SH-SY5Y (cell line): Measurements from ENCODE around the gene FAM168A.
A peak's percentile ranks its signal among the peaks of the same experiment; 100 is the strongest.

ENCODE experiments used
- GATA2 ChIP-seq: IDR thresholded peaks from 2 replicates; pipeline ENCODE4 v1.6.1; 2011; ENCODE audit warnings: mild to moderate bottlenecking, low read depth, low read length
- GATA3 ChIP-seq: IDR thresholded peaks from 2 replicates; pipeline ENCODE4 v1.6.1; 2011; ENCODE audit warnings: low read depth, mild to moderate bottlenecking, low read length, moderate library complexity

Gene FAM168A

DNA sequence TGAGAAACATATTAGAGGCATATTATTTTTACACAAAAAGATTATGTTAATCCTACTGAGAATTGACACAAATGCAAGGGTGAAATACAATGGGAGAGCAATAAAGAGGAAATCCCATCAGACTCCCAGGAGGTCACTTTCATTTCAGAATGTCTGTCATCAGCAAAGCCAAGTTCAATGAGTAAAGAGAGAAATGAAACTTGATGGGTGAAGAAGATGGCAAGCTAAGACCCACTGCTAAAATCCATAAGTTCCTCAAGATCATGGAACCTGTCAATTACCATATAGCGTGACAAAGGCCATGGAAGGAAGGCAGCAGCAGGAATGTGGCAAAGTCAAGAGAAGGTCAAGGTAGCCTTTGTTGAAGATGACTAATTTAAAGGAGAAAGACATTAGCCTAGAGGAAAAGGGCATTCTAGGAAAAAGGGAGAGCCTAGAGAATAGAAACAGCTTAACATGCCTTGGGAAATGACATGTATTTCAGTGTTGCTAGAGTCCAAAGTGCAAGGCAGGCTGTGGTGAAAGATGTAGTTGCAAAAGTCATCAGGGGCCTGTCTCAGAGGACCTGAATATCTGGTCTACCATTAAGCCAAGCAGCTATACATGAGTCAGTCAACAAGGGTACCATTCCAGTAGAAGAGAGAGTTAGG, 43.1 kb downstream of the FAM168A start:
- TF ChIP-seq GATA3 (no peak), GATA2 (no peak)

- TF ChIP-seq GATA3, result no peak
- no peak for TF ChIP-seq GATA2
Observed at GRCh38 chr11:73553266-73553665, 44.6 kb downstream of the FAM168A start.

DNA sequence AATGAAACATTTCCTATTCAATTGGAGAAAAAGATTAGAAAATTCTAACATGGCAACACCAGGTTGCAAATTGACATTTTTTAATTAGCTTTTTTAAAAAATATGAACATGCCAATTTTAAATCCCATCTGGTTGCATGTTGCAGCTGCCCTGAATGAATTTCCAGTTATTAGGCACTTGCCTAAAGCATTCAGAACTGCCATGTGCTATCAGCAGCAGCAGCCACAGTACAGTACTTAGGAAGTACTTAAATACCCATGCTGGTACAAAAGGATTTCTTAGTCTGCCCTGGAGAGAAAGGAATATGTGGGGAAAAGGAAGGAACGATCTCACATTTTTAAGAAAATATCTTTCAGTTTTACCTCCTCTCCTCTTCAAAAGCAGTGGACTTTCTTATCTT, 46.2 kb downstream of the FAM168A start:
- TF ChIP-seq GATA3 (no peak), GATA2 (no peak)

GRCh38 chr11:73549376-73549775, 48.5 kb downstream of the FAM168A start:
- TF ChIP-seq GATA2 (no peak), GATA3 (no peak)

GRCh38 chr11:73547706-73548595, 50.0 kb downstream of the FAM168A start:
- TF ChIP-seq GATA2, result no peak
- TF ChIP-seq GATA3, result no peak

GRCh38 chr11:73542175-73542574, 55.7 kb downstream of the FAM168A start:
- no peak for TF ChIP-seq GATA3
- no peak for TF ChIP-seq GATA2

GRCh38 chr11:73539506-73540084, 58.3 kb downstream of the FAM168A start:
- TF ChIP-seq GATA2 (peak; percentile 75), GATA3 (no peak)

DNA sequence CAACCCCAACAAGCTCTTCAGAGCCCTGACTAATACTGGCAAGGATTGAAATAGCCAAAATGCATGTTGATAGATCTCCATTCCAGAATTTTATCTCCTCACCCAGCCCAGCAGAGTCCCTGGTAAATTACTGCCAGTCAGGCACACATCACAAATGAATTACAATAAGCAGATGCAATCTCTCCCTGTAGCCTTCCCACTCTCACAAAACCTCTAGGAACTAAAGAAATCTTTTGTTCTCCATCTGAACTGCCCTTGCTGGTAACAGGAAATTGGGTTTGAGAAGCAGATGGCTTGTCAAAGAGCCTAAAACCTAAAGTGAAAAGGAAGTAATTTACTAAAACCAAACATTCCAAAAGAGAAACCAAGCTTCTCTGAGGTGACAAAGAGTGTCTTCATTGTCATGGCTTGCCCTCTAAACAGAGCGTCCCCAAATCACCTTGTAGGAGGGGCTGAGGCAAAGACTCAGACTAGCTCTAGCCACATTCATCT, 59.5 kb downstream of the FAM168A start:
- peak; percentile 89 for TF ChIP-seq GATA2
- peak; percentile 77 for TF ChIP-seq GATA3

DNA sequence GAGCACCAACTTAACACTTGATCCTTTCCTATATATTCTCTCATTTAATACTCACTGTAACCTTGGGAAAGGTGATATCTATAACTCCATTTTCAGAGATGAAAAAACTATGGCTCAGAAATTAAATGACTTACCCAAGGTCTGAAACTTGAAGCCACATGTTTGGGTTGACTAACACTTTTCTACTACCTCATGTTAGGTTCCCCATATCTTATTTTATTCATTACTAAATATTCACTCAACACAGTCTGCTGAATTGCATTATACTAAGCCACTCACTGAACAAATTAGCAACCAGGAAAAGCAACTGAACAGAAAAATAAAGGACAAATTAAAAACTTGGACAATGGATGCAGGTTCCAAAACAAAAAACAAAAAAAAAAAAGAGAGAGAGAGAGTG, 59.9 kb downstream of the FAM168A start:
- no peak for TF ChIP-seq GATA3
- TF ChIP-seq GATA2, result no peak

DNA sequence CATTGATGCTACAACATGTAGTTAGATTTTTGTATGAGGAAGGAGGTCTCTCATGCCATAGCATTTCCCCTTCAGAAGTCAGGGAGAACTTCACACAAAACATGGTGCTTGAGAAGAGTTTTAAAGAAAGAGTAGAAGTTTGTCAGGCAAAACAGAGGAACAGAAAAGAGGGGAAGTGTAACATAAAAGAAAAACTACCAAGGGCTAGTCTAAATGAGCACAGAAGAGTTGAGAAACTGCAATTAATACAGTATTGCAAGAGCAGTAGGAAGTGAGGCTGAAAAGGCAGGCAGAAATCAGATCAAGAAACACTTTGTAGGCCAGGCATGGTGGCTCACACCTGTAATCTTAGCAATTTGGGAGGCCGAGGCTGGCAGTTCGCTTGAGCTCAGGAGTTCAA, 61.0 kb downstream of the FAM168A start:
- no peak for TF ChIP-seq GATA3
- no peak for TF ChIP-seq GATA2

GRCh38 chr11:73532310-73532709, 65.6 kb downstream of the FAM168A start:
- TF ChIP-seq GATA3 (0 out of 2 replicates have a peak, but pooled peaks have one; percentile 26), GATA2 (no peak)

- TF ChIP-seq GATA2 (no peak), GATA3 (no peak)
Observed at GRCh38 chr11:73531386-73531785, 66.5 kb downstream of the FAM168A start.

DNA sequence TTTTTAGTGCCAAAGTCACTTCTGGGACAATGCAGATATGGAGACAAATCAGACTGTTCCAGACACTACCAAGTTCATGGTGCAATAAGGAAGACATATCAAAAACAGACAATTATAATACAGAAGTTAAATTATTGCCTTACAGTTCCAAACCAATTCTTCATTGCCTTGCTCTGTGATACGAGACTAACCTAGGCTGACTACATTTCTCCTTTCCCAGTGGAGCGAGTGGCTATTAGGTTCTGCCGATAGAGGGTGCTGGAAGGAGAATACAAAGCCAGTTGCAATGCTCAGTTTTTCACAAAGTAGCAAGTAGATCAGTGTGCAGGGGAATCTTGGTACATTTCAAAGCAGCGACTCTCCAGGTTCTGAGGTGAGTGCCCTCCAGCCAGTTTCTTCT, 67.8 kb downstream of the FAM168A start:
- no peak for TF ChIP-seq GATA3
- no peak for TF ChIP-seq GATA2

DNA sequence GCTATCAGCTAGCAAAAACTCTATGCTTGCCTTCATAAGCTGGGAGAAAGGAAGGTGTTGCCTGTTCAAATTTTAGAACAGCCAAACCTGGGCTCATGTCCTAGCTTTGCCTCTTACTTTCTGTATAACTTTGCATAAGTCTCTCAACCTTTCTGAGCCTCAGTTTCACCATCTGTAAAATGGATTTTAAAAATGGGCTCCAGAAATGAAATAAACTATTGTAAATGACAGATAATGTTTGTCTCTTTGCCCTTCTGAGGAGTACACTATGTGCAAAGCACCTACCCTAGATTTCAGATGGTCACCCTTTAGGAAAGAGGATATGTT, 68.7 kb downstream of the FAM168A start:
- TF ChIP-seq GATA3 (no peak), GATA2 (no peak)

GRCh38 chr11:73528483-73529203, 69.3 kb downstream of the FAM168A start:
- TF ChIP-seq GATA2 (no peak), GATA3 (no peak)
